Activated B cell treated with CpG ODN at 0.5 μM for 24 hours (primary cell): ENCODE results near the gene NPB. TPM values are rescaled to one million over a fixed set of nuclear protein-coding genes. Genes with fewer than 3 reads are reported as not detected.

ENCODE experiments used
- ATAC-seq: fragments of 200-7000 bp; cut with Tn5 transposase; one replicate; pipeline ENCODE4 v1.10.0; 2021; ENCODE audit warnings: low read depth, mild to moderate bottlenecking, moderate library complexity
- CTCF ChIA-PET: fragments of 350-600 bp; sonication (Branson Sonifier 250); formaldehyde crosslinking; loops from one replicate; lab custom pipeline; 2021; ENCODE audit warnings: antibody characterized with exemption; lab: Charles Lee
- POLR2A ChIA-PET: fragments of 350-600 bp; sonication (Branson Sonifier 250); formaldehyde crosslinking; loops from one replicate; lab custom pipeline; 2021; ENCODE audit warnings: antibody characterized with exemption; lab: Charles Lee
- DNase-seq: peaks from one replicate; pipeline ENCODE4 v3.0.0; 2022
- H3K27ac Mint-ChIP-seq: one replicate; pipeline ENCODE4 v1.8.0; 2020; ENCODE audit warnings: mixed read lengths
- H3K27me3 Mint-ChIP-seq: one replicate; pipeline ENCODE4 v1.8.0; 2021; ENCODE audit warnings: mixed read lengths
- H3K36me3 Mint-ChIP-seq: one replicate; pipeline ENCODE4 v1.8.0; 2021; ENCODE audit warnings: low read depth, mixed read lengths
- H3K4me1 Mint-ChIP-seq: one replicate; pipeline ENCODE4 v1.8.0; 2021; ENCODE audit warnings: mixed read lengths
- H3K4me3 Mint-ChIP-seq: one replicate; pipeline ENCODE4 v1.8.0; 2020; ENCODE audit warnings: mild to moderate bottlenecking, mixed read lengths
- H3K9me3 Mint-ChIP-seq: one replicate; pipeline ENCODE4 v1.8.0; 2020; ENCODE audit warnings: mixed read lengths
- intact Hi-C: fragments of 100-400 bp; cut with micrococcal nuclease; formaldehyde crosslinking; loops from one replicate; pipeline ENCODE4 v1.15.1; 2024
- total RNA-seq: library from RNA; stranded (reverse); gene quantifications from 2 replicates; pipeline ENCODE4 v1.2.3, GENCODE V29; 2022
- TF ChIP-seq, protein P1 (sequence below): fragments of 200-600 bp; IDR thresholded peaks from one replicate; pipeline ENCODE4 v1.8.0; 2022; ENCODE audit warnings: antibody characterized with exemption, mild to moderate bottlenecking

The NPB gene
- total RNA-seq, 1 donor from 2014 or later: 0.24 TPM

DNA sequence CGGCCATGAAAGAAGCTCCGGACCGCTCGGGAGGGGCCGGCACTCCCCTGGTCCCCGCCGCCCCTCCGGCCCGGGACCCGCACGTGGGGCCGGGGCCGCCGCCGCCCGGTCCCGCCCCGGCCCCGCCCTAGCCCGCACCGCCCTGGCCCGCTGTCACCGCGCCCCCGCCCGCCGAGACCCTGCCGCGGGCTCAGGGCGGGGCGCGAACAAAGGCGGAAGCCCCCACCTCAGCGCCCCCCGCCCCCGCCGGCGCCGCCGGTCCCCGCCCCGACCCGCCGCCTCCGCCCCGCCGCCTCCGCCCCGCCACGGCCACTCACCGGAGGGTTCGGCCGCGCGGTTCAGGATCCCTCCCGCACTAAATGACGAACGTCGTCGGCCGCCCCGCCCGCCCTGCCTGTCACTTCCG, 31.1 kb upstream of the NPB start, which contains the start of gene ARHGDIA:
ARHGDIA (minus strand) TSS at position 357 of the 406 bp plus-strand sequence. CDS start 1,407 bp downstream, outside the sequence.
- H3K4me3 Mint-ChIP-seq: peak within 1 kb of the TSS; percentile 87
- TF ChIP-seq, protein P1, sequence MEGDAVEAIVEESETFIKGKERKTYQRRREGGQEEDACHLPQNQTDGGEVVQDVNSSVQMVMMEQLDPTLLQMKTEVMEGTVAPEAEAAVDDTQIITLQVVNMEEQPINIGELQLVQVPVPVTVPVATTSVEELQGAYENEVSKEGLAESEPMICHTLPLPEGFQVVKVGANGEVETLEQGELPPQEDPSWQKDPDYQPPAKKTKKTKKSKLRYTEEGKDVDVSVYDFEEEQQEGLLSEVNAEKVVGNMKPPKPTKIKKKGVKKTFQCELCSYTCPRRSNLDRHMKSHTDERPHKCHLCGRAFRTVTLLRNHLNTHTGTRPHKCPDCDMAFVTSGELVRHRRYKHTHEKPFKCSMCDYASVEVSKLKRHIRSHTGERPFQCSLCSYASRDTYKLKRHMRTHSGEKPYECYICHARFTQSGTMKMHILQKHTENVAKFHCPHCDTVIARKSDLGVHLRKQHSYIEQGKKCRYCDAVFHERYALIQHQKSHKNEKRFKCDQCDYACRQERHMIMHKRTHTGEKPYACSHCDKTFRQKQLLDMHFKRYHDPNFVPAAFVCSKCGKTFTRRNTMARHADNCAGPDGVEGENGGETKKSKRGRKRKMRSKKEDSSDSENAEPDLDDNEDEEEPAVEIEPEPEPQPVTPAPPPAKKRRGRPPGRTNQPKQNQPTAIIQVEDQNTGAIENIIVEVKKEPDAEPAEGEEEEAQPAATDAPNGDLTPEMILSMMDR: no peak
- H3K27me3 Mint-ChIP-seq: no peaks in the 10 kb centered on the region
- H3K9me3 Mint-ChIP-seq: no peaks in the 10 kb centered on the region
- POLR2A ChIA-PET: interaction anchor here (0.5 to 5.7 kb wide), 12 partner anchors 10 to 551 kb away, joined by 3 to 77 read pairs (median 7); partner anchors contain the start of genes ARL16, FAAP100, HGS and MAFG
- intact Hi-C loops: loop anchor here (1.0 to 5.0 kb wide), 4 partner anchors 10 to 151 kb away; partner anchors contain the start of genes CENPX, LRRC45, MAFG and SIRT7
- ATAC-seq (peak; percentile 59), DNase-seq (no peak)
- H3K36me3 Mint-ChIP-seq: peaks cover 28% of the 10 kb centered on the region
- H3K27ac Mint-ChIP-seq: peak within 1 kb of the TSS; percentile 93
- peaks cover 39% of the 10 kb centered on the region for H3K4me1 Mint-ChIP-seq
- CTCF ChIA-PET: interaction anchor here (1.1 kb wide), 1 partner anchor 235 kb away, joined by 3 read pairs; the partner anchor contains the start of gene NPLOC4

DNA sequence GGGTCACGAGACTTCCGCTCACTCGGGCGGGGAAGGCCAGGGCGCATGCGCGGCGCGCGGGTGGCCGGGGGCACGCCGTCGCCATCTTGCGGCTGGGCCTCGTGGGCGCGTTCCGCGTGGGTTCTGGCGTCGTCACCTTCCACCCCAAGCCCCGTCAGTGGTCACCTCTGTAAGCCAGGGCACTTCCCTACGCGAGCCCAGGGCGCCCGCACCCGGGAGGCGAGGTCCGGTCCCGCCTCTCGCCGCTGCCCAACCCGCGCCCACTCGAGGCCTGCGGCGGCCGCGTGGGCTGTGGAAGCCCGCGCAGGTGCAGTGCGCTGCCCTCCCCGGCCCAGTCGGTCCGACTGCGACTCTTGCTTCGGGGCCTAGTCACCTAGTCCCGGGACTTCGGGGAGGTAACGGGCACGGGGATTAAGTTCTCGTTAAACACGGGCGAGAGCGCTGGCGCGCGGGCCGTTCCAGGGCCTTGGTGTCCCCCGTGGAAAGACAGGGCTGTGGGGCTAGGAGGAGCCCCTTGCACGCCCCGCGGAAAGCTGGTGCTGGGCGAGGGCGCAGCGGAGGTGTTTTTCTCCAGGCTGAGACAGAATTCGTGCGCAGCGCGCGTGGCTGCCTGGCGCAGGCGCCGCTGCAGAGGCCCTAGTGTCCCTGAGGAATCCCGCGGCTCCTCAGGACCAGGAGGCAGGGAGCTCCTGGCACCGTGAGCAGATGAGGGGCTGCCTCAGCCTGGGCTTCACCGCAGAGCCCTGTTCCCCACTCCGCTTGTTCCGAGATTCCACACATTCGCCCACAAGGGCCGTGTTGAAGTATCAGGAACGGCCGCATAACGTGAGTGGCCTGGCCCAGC, 30.4 kb upstream of the NPB start:
- ChIA-PET CTCF (no interaction called here), POLR2A (interaction anchor here (0.5 to 5.7 kb wide), 16 partner anchors 9 to 551 kb away, joined by 3 to 77 read pairs (median 4); partner anchors contain the start of genes ARL16, FAAP100, HGS and MAFG)
- ATAC-seq: peak; percentile 18
- Mint-ChIP-seq H3K27me3 (no peaks in the 10 kb centered on the region), H3K27ac (peak overlapping the region; percentile 93), H3K4me3 (peak overlapping the region; percentile 87), H3K36me3 (peaks cover 28% of the 10 kb centered on the region), H3K4me1 (peaks cover 39% of the 10 kb centered on the region), H3K9me3 (no peaks in the 10 kb centered on the region)
- TF ChIP-seq, protein P1: no peak
- peak; percentile 96 for DNase-seq
- intact Hi-C loops: loop anchor here (1.0 to 5.0 kb wide), 5 partner anchors 10 to 151 kb away; partner anchors contain the start of genes ALYREF, ANAPC11, CENPX and LRRC45

DNA sequence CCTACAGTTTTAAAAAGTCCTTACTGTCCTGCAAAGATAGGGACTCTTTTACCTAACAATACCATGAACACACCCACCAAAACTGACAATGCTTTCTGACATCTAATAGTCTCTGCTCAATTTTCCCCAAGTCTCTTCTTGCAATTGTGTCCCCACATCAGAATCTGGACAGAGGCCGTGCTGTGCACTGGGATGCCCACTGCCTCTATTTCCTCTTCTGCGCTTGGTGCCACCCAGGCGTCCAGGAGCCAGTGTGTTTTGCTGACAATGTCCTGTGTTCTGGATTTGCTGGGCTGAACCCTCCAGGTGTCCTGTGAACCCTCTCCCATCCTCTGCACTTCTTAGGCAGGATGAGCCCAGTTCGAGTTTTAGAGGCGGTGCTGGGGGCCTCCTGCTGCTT, 24.5 kb upstream of the NPB start:
- H3K9me3 Mint-ChIP-seq: no peaks in the 10 kb centered on the region
- intact Hi-C loops: no loop called here
- H3K27ac Mint-ChIP-seq: no peak overlapping the region

DNA sequence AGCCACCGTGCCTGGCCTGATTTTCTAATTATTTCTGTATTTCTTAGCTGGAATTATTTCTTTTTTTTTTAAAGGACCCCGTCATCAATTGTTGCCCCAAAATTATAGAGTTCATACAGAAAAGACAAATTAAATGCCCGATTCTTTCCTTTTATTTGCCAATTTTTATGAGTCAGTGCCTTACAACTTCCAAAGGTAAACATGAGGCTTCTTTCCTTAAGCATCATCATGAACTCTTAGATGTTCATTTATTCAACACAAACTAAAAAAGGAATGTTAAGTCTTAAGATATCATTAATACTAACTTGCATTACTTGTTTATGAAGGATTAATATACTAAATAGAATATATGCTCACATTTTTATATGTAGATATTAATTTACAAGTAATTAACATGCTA, 23.7 kb upstream of the NPB start:
- no peak overlapping the region for H3K27ac Mint-ChIP-seq
- CTCF ChIA-PET: no interaction called here
- DNase-seq: no peak
- no peaks in the 10 kb centered on the region for H3K9me3 Mint-ChIP-seq
- no peaks in the 10 kb centered on the region for H3K27me3 Mint-ChIP-seq
- TF ChIP-seq, protein P1: no peak
- no peak for ATAC-seq
- no peak overlapping the region for H3K4me3 Mint-ChIP-seq
- peaks cover 35% of the 10 kb centered on the region for H3K36me3 Mint-ChIP-seq
- intact Hi-C loops: no loop called here
- H3K4me1 Mint-ChIP-seq: peaks cover 6% of the 10 kb centered on the region
- POLR2A ChIA-PET: no interaction called here

More for the DNA sequence above, 24.5 kb upstream of the NPB start:
- H3K36me3 Mint-ChIP-seq: peaks cover 32% of the 10 kb centered on the region
- POLR2A ChIA-PET: no interaction called here
- CTCF ChIA-PET: no interaction called here
- DNase-seq (no peak), ATAC-seq (no peak)
- H3K4me3 Mint-ChIP-seq: no peak overlapping the region
- no peaks in the 10 kb centered on the region for H3K27me3 Mint-ChIP-seq
- TF ChIP-seq, protein P1: no peak
- H3K4me1 Mint-ChIP-seq: peaks cover 14% of the 10 kb centered on the region

DNA sequence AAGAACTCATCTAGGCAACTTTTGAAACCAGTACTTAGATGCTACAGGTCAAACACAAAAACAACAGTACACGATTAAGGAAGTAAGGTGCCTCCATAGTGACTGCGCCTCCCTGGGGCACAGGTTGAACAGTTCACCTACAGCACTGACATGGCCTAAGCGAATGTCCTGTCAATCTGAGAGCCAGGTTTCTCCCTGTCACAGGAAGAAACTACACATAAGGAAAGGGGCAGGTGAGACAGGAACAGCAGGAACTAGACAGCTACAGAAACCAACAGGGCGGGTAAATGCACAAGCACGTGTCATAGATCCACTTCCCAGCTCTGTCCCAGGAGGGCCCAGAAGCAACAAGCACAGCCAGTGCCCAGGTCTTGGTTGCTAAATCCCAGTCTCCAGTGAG, 22.9 kb upstream of the NPB start:
- no peaks in the 10 kb centered on the region for H3K27me3 Mint-ChIP-seq
- no peaks in the 10 kb centered on the region for H3K4me1 Mint-ChIP-seq
- no peaks in the 10 kb centered on the region for H3K9me3 Mint-ChIP-seq
- DNase-seq (no peak), ATAC-seq (no peak)
- TF ChIP-seq, protein P1: no peak
- ChIA-PET CTCF (no interaction called here), POLR2A (no interaction called here)
- intact Hi-C loops: no loop called here
- H3K27ac Mint-ChIP-seq: no peak overlapping the region
- no peak overlapping the region for H3K4me3 Mint-ChIP-seq
- peaks cover 40% of the 10 kb centered on the region for H3K36me3 Mint-ChIP-seq
